ENCODE measurements around the gene KIAA1958.

DNA sequence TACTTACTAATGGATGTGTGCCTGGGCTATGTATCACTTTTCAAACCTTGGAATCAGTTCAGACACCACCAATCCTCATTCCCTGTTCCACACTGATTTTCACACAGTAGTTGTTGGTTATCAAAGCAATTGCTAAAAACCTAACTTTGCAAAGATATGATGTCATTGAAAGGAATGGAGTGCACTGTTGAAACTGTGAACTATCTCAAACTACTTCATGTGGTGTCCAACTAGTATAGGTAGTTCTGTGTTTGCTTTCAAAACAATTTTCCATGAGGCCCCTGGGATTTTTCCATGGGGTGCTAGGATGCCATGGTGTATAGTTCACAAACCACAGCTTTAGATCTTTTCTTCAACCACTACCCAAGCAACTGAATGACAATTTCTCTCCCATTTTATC, 213.5 kb downstream of the KIAA1958 start:
- TF ChIP-seq POLR2A (IDR thresholded peaks at IDR 0.05), result no peak
- TF ChIP-seq, protein P1, sequence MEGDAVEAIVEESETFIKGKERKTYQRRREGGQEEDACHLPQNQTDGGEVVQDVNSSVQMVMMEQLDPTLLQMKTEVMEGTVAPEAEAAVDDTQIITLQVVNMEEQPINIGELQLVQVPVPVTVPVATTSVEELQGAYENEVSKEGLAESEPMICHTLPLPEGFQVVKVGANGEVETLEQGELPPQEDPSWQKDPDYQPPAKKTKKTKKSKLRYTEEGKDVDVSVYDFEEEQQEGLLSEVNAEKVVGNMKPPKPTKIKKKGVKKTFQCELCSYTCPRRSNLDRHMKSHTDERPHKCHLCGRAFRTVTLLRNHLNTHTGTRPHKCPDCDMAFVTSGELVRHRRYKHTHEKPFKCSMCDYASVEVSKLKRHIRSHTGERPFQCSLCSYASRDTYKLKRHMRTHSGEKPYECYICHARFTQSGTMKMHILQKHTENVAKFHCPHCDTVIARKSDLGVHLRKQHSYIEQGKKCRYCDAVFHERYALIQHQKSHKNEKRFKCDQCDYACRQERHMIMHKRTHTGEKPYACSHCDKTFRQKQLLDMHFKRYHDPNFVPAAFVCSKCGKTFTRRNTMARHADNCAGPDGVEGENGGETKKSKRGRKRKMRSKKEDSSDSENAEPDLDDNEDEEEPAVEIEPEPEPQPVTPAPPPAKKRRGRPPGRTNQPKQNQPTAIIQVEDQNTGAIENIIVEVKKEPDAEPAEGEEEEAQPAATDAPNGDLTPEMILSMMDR (IDR thresholded peaks at IDR 0.05), result no peak
